SU-DHL-6 (cell line): ENCODE data around the gene SCARB1.

ENCODE experiments used
- CTCF ChIP-seq: fragments of 200-600 bp; sonication (generic); IDR thresholded peaks from one replicate; pipeline ENCODE4 v1.5.1; 2017; ENCODE audit warnings: antibody characterized with exemption, mild to moderate bottlenecking, low read length, moderate library complexity; ENCODE audit not compliant: insufficient read depth, poor library complexity, severe bottlenecking
- EZH2phosphoT487 ChIP-seq: fragments of 200-600 bp; sonication (generic), shearing (Covaris generic); conservative IDR thresholded peaks from 2 replicates; pipeline ENCODE4 v1.6.1; 2018; ENCODE audit warnings: mild to moderate bottlenecking, antibody characterized with exemption, low read length, moderate library complexity, mixed read lengths

- TF ChIP-seq CTCF (no peak), EZH2phosphoT487 (no peak)
These were observed 111.9 kb downstream of the SCARB1 start for GRCh38 chr12:124751654-124752355.
